ENCODE results near the gene OR2G3. TPM values are rescaled to one million over a fixed set of nuclear protein-coding genes. Genes with fewer than 3 reads are reported as not detected.

OR2G3 gene
- total and polyA plus RNA-seq, 10 donors, result not detected

GRCh38 chr1:247646867-247647266, 41.5 kb downstream of the OR2G3 start:
- Histone ChIP-seq H3K27me3 (replicated peaks in 1 of 7) (no peaks in the 10 kb centered on the region), H3K27ac (no peak overlapping the region), H3K9me3 (no peaks in the 10 kb centered on the region), H3K4me3 (no peak overlapping the region), H3K4me1 (no peaks in the 10 kb centered on the region), H3K36me3 (no peaks in the 10 kb centered on the region)
- DNase-seq, result no peak
- WGBS, 5 donors, result 63 to 76% (median 73%) methylated on average over 4 of the region's 4 CpGs
- intact Hi-C loops (cut with DNase I; ENCODE audit: low total_unique reads), result no loop called here
- no peak for TF ChIP-seq CTCF (IDR thresholded peaks at IDR 0.05 in 8 of 11, conservative IDR thresholded peaks at IDR 0.05 in 3 of 11)
- TF ChIP-seq POLR2AphosphoS5 (IDR thresholded peaks at IDR 0.05), result no peak
- no peak for TF ChIP-seq POLR2A (IDR thresholded peaks at IDR 0.05)

DNA sequence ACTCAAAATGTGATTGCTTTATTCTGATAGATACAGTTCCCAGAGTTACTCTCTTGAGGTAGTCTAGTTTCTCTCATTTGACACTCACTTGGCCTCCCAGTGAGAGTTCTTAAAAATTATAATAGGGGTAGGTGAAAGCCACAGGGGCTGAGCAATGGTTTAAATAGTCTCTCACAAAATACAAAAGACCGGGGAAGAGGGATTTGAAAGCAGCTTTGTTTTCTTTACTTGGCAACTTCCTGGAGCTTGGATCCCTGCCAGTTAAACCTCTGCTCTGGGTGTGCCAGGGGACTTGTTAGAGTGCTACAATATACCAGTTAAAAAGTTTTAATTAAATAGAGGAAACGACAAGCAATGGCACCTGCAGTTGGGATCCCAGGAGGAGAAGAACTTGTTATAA, 42.5 kb downstream of the OR2G3 start:
- Histone ChIP-seq H3K27ac (peak overlapping the region in 1 of 8 donors; percentile 51), H3K27me3 (replicated peaks in 1 of 7) (no peaks in the 10 kb centered on the region), H3K4me3 (no peak overlapping the region), H3K36me3 (no peaks in the 10 kb centered on the region), H3K4me1 (no peaks in the 10 kb centered on the region), H3K9me3 (no peaks in the 10 kb centered on the region)
- 6 to 11% (median 8%) methylated on average over 2 of the region's 2 CpGs for WGBS, 5 donors
- intact Hi-C loops (cut with DNase I; ENCODE audit: low total_unique reads), result no loop called here
- no peak for DNase-seq
- TF ChIP-seq POLR2AphosphoS5 (IDR thresholded peaks at IDR 0.05), result no peak
- TF ChIP-seq POLR2A (IDR thresholded peaks at IDR 0.05), result no peak
- TF ChIP-seq CTCF (IDR thresholded peaks at IDR 0.05 in 8 of 11, conservative IDR thresholded peaks at IDR 0.05 in 3 of 11), result no peak

DNA sequence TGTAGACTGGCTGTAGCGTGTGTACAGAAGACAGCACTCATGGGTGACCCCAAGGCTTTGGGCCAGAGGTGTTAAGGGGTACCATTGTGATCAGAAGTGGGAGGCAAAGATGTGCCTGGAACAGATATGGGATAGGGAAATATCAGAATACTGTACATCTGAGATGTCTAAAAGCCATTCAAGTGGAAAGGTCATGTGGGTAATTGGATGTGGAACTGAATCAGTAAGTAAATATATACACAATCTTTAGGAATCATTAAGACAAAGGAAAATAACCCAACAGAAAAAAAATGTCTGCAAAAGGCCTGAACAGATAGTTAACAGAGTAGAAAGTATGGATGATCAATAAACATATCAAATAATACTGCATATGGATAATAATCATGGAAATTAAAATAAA, 47.7 kb downstream of the OR2G3 start:
- H3K36me3 ChIP-seq, result no peaks in the 10 kb centered on the region
- H3K4me3 ChIP-seq, result no peak overlapping the region
- no peaks in the 10 kb centered on the region for H3K27me3 ChIP-seq (replicated peaks in 1 of 7)
- no peak for DNase-seq
- H3K27ac ChIP-seq, result no peak overlapping the region
- TF ChIP-seq POLR2AphosphoS5 (IDR thresholded peaks at IDR 0.05) (no peak), POLR2A (IDR thresholded peaks at IDR 0.05) (no peak), CTCF (IDR thresholded peaks at IDR 0.05 in 8 of 11, conservative IDR thresholded peaks at IDR 0.05 in 3 of 11) (no peak)
- H3K4me1 ChIP-seq, result no peaks in the 10 kb centered on the region
- intact Hi-C loops (cut with DNase I; ENCODE audit: low total_unique reads), result no loop called here
- 79 to 96% (median 89%) methylated on average over 1 of the region's 1 CpG for WGBS, 5 donors
- H3K9me3 ChIP-seq, result no peaks in the 10 kb centered on the region

Small RNAs within 50 kb of the gene (small RNA-seq; reads per million reads assigned to genes)
- gene RF00026, result 0 reads per million in 4 donors

Other genes starting within 250 kb of the OR2G3 start
- 10 to 100 TPM in 3 of 7 donors, 1 to 10 TPM in 4; 8.1 to 17.0 (median 9.3) TPM for gene NLRP3, start 189.4 kb upstream of the OR2G3 start, total RNA-seq
- 1 to 10 TPM; 1.2 to 3.4 (median 1.7) TPM for gene NLRP3, start 189.4 kb upstream of the OR2G3 start, polyA plus RNA-seq
- not detected for gene OR2B11, start 147.5 kb upstream of the OR2G3 start, total RNA-seq
- gene OR2B11, start 147.5 kb upstream of the OR2G3 start, polyA plus RNA-seq, result not detected
- under 1 TPM in 3 of 7 donors, not detected in 4; 0.06 to 0.26 (median 0.12) TPM for gene OR2C3, start 69.1 kb upstream of the OR2G3 start, total RNA-seq
- gene OR2C3, start 69.1 kb upstream of the OR2G3 start, polyA plus RNA-seq, result under 1 TPM in 2 of 3 donors, not detected in 1; under 0.01 to 0.03 TPM
- under 1 TPM in 6 of 7 donors, not detected in 1; 0.09 to 0.74 (median 0.53) TPM for gene GCSAML, start 56.5 kb upstream of the OR2G3 start, total RNA-seq
- under 1 TPM in 2 of 3 donors, not detected in 1; 0.03 to 0.05 TPM for gene GCSAML, start 56.5 kb upstream of the OR2G3 start, polyA plus RNA-seq
- gene OR2G2, start 17.2 kb upstream of the OR2G3 start, total RNA-seq, result not detected
- gene OR2G2, start 17.2 kb upstream of the OR2G3 start, polyA plus RNA-seq, result not detected
- not detected for gene OR13G1, start 74.2 kb downstream of the OR2G3 start, total RNA-seq
- gene OR13G1, start 74.2 kb downstream of the OR2G3 start, polyA plus RNA-seq, result not detected
- not detected for gene OR6F1, start 111.1 kb downstream of the OR2G3 start, total RNA-seq
- gene OR6F1, start 111.1 kb downstream of the OR2G3 start, polyA plus RNA-seq, result not detected
- gene OR14K1, start 133.0 kb downstream of the OR2G3 start, total RNA-seq, result under 1 TPM in 2 of 7 donors, not detected in 5; 0.38 to 0.73 TPM
- not detected for gene OR14K1, start 133.0 kb downstream of the OR2G3 start, polyA plus RNA-seq
- gene OR14A2, start 142.6 kb downstream of the OR2G3 start, total RNA-seq, result not detected
- not detected for gene OR14A2, start 142.6 kb downstream of the OR2G3 start, polyA plus RNA-seq
- gene OR1C1, start 155.0 kb downstream of the OR2G3 start, total RNA-seq, result not detected
- not detected for gene OR1C1, start 155.0 kb downstream of the OR2G3 start, polyA plus RNA-seq
- gene OR14A16, start 218.5 kb downstream of the OR2G3 start, total RNA-seq, result not detected
- gene OR14A16, start 218.5 kb downstream of the OR2G3 start, polyA plus RNA-seq, result not detected
- not detected for gene OR11L1, start 236.3 kb downstream of the OR2G3 start, total RNA-seq
- not detected for gene OR11L1, start 236.3 kb downstream of the OR2G3 start, polyA plus RNA-seq